Tibial nerve (tissue), 4 donors: ENCODE results near the gene ST8SIA6.

Source experiments
- CTCF ChIP-seq, 5 experiments: fragments of 200-600 bp in 3 of 5; fragments of 450-650 bp in 2 of 5; sonication (generic) in 3 of 5; IDR thresholded peaks; one replicate each; pipeline ENCODE4 v1.5.1; 2016 to 2019; ENCODE audit warnings: antibody characterized with exemption in 5 of 5, mild to moderate bottlenecking in 3 of 5, moderate library complexity in 2 of 5
- EP300 ChIP-seq, 2 donors: sonication (generic); formaldehyde crosslinking; IDR thresholded peaks; one replicate each; pipeline ENCODE4 v1.6.1; 2017; ENCODE audit warnings: antibody characterized with exemption in 2 of 2, mild to moderate bottlenecking in 1 of 2
- POLR2A ChIP-seq, 2 donors: fragments of 450-650 bp; IDR thresholded peaks; one replicate each; pipeline ENCODE4 v1.6.1; 2017; ENCODE audit warnings: antibody characterized with exemption in 2 of 2, mild to moderate bottlenecking in 2 of 2, moderate library complexity in 2 of 2

- TF ChIP-seq CTCF (IDR thresholded peaks at IDR 0.05): no peak
- no peak for TF ChIP-seq POLR2A (IDR thresholded peaks at IDR 0.05)
- no peak for TF ChIP-seq EP300 (IDR thresholded peaks at IDR 0.05)
These were observed 22.5 kb downstream of the ST8SIA6 start for GRCh38 chr10:17431871-17432311.
